PC-9 (cell line): Measurements from ENCODE around the gene RTL1. TPM values are rescaled to one million over a fixed set of nuclear protein-coding genes. Genes with fewer than 3 reads are reported as not detected.

Experiments used
- BruUV-seq: library from RNA; stranded (reverse); fragments of 400-500 nt; replicated peaks from 2 replicates; lab custom pipeline; 2021; lab: Mats Ljungman, UMichigan
- CTCF ChIA-PET: fragments of 300-600 bp; sonication (Branson Sonifier 250); formaldehyde crosslinking; loops from one replicate; lab custom pipeline; 2022; ENCODE audit warnings: antibody characterized with exemption; lab: Charles Lee
- POLR2A ChIA-PET: fragments of 300-600 bp; sonication (Branson Sonifier 250); formaldehyde crosslinking; loops from one replicate; lab custom pipeline; 2022; ENCODE audit warnings: antibody characterized with exemption; ENCODE audit not compliant: unreplicated experiment; lab: Charles Lee
- DNase-seq, 2 experiments: peaks; one replicate each; pipeline versions ENCODE4 v3.0.0 to v3.0.0-alpha.2; 2015 to 2022; ENCODE audit warnings: mixed read lengths in 1 of 2
- H2AFZ ChIP-seq: fragments of 200-600 bp; sonication (generic); 2 replicates; pipeline ENCODE4 v1.8.1; 2017; ENCODE audit warnings: antibody characterized with exemption
- H3F3A ChIP-seq: fragments of 200-600 bp; sonication (generic); 2 replicates; pipeline ENCODE4 v1.8.1; 2017; ENCODE audit warnings: antibody characterized with exemption, mild to moderate bottlenecking, low read depth; ENCODE audit not compliant: insufficient read depth
- H3K27ac ChIP-seq: fragments of 200-600 bp; sonication (generic); 2 replicates; pipeline ENCODE4 v1.6.1; 2016; ENCODE audit warnings: mixed run types
- H3K27me3 ChIP-seq: fragments of 200-600 bp; sonication (generic); 2 replicates; pipeline ENCODE4 v1.6.1; 2016; ENCODE audit warnings: low read depth, mixed run types; ENCODE audit not compliant: insufficient read depth
- H3K36me3 ChIP-seq: fragments of 200-600 bp; sonication (generic); 2 replicates; pipeline ENCODE4 v1.6.1; 2016; ENCODE audit warnings: low read depth, mixed run types
- H3K4me1 ChIP-seq: fragments of 200-600 bp; sonication (generic); replicated peaks from 2 replicates; pipeline ENCODE4 v1.6.1; 2016; ENCODE audit warnings: mixed run types; ENCODE audit not compliant: insufficient read depth
- H3K4me2 ChIP-seq: fragments of 200-600 bp; sonication (generic); 2 replicates; pipeline ENCODE4 v1.6.1; 2017; ENCODE audit warnings: mixed run types
- H3K4me3 ChIP-seq: fragments of 200-600 bp; sonication (generic); 2 replicates; pipeline ENCODE4 v1.6.1; 2016; ENCODE audit warnings: mixed run types
- H3K79me2 ChIP-seq: fragments of 200-600 bp; sonication (generic); 2 replicates; pipeline ENCODE4 v1.6.1; 2017; ENCODE audit warnings: low read depth, mixed run types
- H3K9me2 ChIP-seq: fragments of 200-600 bp; sonication (generic); 2 replicates; pipeline ENCODE4 v1.8.1; 2017; ENCODE audit warnings: mild to moderate bottlenecking; ENCODE audit not compliant: insufficient read depth
- H3K9me3 ChIP-seq: fragments of 200-600 bp; sonication (generic); 2 replicates; pipeline ENCODE4 v1.8.1; 2016; ENCODE audit warnings: low read depth; ENCODE audit not compliant: insufficient read depth
- H4K20me1 ChIP-seq: fragments of 200-600 bp; sonication (generic); 2 replicates; pipeline ENCODE4 v1.8.1; 2017; ENCODE audit not compliant: insufficient read depth
- EZH2 ChIP-seq: fragments of 200-600 bp; sonication (generic); IDR thresholded peaks from 2 replicates; pipeline ENCODE4 v1.8.0; 2017; ENCODE audit warnings: antibody characterized with exemption, low read depth
- intact Hi-C: fragments of 100-400 bp; cut with micrococcal nuclease; formaldehyde crosslinking; loops from one replicate; pipeline ENCODE4 v1.10.0; 2022; ENCODE audit not compliant: unreplicated experiment
- total RNA-seq: library from RNA; stranded (reverse); gene quantifications from 2 replicates; pipeline ENCODE4 v1.2.3, GENCODE V29; 2021
- TF ChIP-seq, protein P1 (sequence below): fragments of 200-600 bp; sonication (generic); conservative IDR thresholded peaks from 2 replicates; pipeline ENCODE4 v1.6.1; 2017; ENCODE audit warnings: mixed run types, antibody characterized with exemption, mild to moderate bottlenecking, moderate library complexity

RTL1 gene
- total RNA-seq, 1 experiment from 2014 or later = not detected

DNA sequence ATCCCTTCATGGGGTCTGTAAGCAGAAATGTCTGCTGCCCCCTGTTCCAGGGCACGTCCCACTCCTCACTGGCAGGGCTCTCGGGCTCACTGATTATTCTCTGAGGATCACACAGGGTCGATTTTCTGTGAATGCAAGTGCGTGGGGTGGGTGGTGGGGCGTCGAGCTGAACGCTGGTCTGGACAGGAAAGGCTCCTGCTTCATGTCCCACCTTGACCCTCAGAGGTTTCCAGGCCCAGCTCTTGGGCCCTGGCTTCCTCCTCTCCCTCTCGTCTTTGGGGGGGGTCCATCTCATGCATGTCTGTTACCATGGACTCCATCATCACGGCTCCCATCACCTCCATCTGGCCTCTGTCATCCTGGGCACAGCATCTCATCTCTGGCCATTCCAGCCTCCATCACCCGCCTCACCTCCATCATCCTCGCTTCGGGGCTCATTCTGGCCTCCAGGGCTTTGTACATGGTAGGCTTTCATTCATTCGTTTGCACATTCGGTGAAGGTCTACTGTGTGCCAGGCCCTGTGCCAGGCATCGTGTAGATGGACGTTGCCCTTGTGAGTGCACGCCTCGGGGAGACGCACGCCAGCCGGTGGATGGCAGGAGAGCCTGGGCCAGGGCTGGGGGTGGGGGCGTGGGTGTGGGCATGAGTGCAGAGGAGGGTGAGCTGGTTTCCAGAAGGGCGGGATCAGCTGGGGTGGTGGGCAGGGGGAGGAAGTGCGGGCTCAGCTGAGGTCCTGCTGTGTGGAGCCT, 34.7 kb downstream of the RTL1 start:
- no peaks in the 10 kb centered on the region for H3K36me3 ChIP-seq
- no peaks in the 10 kb centered on the region for H3K9me2 ChIP-seq
- intact Hi-C loops = no loop called here
- H3K4me3 ChIP-seq = no peak overlapping the region
- BruUV-seq = no TSS peak
- TF ChIP-seq EZH2 = no peak
- TF ChIP-seq, protein P1, sequence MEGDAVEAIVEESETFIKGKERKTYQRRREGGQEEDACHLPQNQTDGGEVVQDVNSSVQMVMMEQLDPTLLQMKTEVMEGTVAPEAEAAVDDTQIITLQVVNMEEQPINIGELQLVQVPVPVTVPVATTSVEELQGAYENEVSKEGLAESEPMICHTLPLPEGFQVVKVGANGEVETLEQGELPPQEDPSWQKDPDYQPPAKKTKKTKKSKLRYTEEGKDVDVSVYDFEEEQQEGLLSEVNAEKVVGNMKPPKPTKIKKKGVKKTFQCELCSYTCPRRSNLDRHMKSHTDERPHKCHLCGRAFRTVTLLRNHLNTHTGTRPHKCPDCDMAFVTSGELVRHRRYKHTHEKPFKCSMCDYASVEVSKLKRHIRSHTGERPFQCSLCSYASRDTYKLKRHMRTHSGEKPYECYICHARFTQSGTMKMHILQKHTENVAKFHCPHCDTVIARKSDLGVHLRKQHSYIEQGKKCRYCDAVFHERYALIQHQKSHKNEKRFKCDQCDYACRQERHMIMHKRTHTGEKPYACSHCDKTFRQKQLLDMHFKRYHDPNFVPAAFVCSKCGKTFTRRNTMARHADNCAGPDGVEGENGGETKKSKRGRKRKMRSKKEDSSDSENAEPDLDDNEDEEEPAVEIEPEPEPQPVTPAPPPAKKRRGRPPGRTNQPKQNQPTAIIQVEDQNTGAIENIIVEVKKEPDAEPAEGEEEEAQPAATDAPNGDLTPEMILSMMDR = no peak
- H3K9me3 ChIP-seq = no peaks in the 10 kb centered on the region
- no peaks in the 10 kb centered on the region for H3K4me1 ChIP-seq
- H3K4me2 ChIP-seq = no peak overlapping the region
- no peak overlapping the region for H2AFZ ChIP-seq
- CTCF ChIA-PET = no interaction called here
- no peak overlapping the region for H3K27ac ChIP-seq
- no peaks in the 10 kb centered on the region for H3F3A ChIP-seq
- POLR2A ChIA-PET = no interaction called here
- peaks cover 18% of the 10 kb centered on the region for H3K27me3 ChIP-seq
- no peaks in the 10 kb centered on the region for H4K20me1 ChIP-seq
- no peak for DNase-seq
- no peaks in the 10 kb centered on the region for H3K79me2 ChIP-seq

DNA sequence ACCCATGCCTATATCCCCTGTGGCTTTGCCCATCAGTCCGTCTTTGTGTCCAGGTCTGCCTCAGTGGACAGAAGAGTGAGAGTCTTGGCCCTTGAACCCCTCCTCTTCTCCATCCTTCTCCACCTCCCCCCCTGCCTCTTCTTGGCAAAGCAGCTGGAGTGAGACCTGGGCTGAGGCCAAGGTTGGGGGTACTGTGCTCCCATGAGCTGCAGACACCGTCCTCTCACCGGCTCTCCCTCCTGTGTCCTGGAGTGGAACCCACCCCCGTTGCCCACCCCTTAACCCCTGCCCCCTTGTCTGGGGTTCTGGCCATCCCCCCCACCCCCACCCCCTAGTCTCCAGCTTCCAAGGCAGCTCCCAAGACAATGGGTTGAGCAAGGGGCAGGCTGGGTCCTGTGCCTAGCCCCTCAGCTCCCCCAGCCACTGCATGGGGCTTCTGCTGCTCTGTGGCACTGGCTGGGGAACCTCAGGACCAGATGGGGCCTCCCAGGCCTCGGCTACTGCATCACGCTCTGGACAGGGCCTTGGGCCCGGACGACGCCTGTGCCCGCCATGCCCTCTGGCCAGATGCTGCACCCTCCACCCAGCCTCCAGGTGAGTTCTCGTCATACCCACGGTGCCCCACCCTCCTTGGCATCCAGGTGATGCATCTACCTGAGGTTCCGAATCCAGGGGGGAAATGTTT, 35.7 kb downstream of the RTL1 start:
- BruUV-seq = no TSS peak
- Histone ChIP-seq H3K4me3 (no peak overlapping the region), H3K9me3 (no peaks in the 10 kb centered on the region), H3K9me2 (no peaks in the 10 kb centered on the region), H2AFZ (no peak overlapping the region), H3K36me3 (no peaks in the 10 kb centered on the region), H3K4me2 (no peak overlapping the region), H4K20me1 (no peaks in the 10 kb centered on the region), H3K4me1 (no peaks in the 10 kb centered on the region), H3K79me2 (no peaks in the 10 kb centered on the region), H3F3A (no peaks in the 10 kb centered on the region), H3K27ac (no peak overlapping the region), H3K27me3 (peaks cover 21% of the 10 kb centered on the region)
- ChIA-PET CTCF (no interaction called here), POLR2A (no interaction called here)
- TF ChIP-seq, protein P1 = no peak
- TF ChIP-seq EZH2 = no peak
- intact Hi-C loops = no loop called here
- DNase-seq = no peak

DNA sequence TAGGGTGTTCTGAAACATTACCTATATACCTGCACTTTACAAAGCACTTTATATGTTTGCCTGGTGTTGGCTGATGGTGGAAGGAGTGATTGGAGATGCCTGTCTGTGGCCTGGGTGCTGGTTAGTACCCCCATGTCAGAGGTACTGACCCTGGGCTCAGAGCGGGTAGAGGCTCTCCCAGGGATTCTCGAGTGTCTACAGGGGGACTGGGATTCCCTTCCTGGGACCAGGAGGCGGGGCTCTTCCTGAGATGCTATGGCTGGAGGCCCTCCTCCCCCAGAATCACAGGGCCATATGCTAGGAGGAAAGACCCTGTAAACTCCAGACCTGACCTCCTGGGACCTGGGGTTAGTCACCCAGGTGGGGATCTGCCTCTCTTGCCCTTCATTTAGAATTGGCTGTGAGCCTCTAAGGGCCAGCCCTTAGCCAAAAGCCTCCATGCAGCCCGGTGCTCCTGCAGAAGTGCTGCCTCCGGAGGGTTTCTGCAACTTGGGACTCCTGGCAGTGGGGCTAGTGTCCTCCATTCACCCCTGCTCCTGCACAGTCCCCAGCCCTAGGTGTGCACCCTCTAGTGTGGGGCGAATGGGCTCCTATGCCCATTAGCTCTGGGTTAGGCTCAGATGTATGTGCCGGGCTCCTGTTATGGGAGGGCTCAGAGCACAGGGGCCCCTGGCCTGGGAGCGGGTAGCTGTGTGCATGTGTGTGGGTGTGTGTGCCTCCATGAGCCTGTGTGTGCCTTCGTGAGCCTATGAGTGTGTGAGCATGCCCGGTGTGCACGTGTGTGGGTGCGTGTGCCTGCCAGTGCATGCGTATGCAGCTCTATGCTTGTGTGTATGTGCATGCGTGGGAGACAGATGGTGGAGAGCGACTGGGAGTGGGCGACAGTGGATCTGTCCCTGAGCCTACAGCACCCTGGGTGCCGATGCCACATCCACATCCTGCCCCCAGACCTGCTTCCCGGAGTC, 36.6 kb downstream of the RTL1 start:
- Histone ChIP-seq H3K4me2 (no peak overlapping the region), H2AFZ (no peak overlapping the region), H4K20me1 (no peaks in the 10 kb centered on the region), H3K9me3 (no peaks in the 10 kb centered on the region), H3K9me2 (no peaks in the 10 kb centered on the region), H3K4me1 (no peaks in the 10 kb centered on the region), H3K4me3 (no peak overlapping the region), H3K27ac (no peak overlapping the region), H3K36me3 (no peaks in the 10 kb centered on the region), H3F3A (no peaks in the 10 kb centered on the region), H3K27me3 (peaks cover 21% of the 10 kb centered on the region), H3K79me2 (no peaks in the 10 kb centered on the region)
- DNase-seq = no peak
- POLR2A ChIA-PET = no interaction called here
- intact Hi-C loops = no loop called here
- no TSS peak for BruUV-seq
- CTCF ChIA-PET = no interaction called here
- TF ChIP-seq EZH2 = no peak
- TF ChIP-seq, protein P1 = no peak
